GM12872 (cell line): ENCODE measurements around the gene TMED4.

Experiments used
- CTCF ChIP-seq: IDR thresholded peaks from 3 replicates; pipeline ENCODE4 v1.5.1; 2011; ENCODE audit warnings: low read depth, mild to moderate bottlenecking, low read length, moderate library complexity; ENCODE audit not compliant: insufficient read depth

TMED4 gene

GRCh38 chr7:44549457-44549856 is 32.6 kb downstream of the TMED4 start:
- TF ChIP-seq CTCF: no peak

DNA sequence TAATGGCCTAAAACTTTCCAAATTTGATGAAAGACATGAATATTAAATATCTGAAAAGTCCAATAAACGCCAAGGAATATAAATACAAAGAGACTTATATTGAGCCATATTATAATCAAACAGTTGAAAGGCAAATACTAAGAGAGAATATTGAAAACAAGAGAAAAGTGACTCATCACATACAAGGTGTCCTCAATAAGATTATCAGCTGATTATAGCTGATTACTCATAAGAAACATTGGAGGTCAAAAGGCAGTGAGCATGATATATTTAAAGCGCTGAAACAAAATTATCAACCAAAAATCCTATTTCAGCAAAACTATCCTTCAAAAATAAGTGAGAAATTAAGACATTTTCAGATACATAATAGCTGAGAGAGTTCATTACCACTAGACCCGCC is 33.1 kb downstream of the TMED4 start:
- TF ChIP-seq CTCF: no peak

GRCh38 chr7:44547536-44548231 is 34.3 kb downstream of the TMED4 start:
- TF ChIP-seq CTCF: no peak

GRCh38 chr7:44541876-44542610 is 40.0 kb downstream of the TMED4 start:
- TF ChIP-seq CTCF: no peak

DNA sequence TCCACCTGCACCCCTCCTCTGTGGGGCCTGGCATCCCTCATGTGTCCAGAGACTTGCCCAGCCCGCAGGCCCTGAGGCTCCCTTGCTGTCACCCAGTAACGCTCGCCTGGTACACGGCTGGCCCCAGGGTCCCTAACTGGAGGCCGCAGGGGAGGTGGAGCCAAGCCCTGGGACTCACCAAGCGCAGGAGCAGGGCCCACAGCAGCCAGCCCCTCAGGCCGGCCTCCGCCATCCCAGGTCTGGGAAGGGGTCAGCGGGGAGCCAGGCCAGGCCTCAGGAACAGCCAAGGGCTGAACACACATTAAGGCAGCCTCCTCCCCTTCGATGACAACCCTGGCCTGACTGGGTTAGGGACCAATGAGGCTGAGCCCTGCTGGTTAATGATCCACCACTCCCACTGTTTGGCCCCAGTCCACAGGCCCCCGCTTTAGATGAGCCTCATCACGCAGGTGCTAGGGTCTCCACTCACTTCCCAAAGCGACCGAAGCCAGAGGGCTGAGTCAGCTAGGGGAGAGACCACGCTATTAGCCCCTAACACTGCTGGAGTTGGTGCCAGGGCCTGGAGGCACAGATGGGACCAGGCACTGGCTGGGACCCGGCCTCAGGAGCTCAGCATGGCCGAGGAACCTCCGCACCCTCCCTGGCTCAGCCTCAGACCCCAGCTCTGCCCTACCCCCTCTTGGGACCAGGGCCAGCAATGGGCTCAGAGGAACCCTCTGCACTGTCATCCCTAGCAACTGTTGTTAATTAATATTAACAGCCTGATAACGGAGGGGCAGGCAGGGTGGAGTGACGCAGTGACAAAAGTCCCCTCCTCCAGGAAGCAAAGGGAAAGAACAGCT is 40.8 kb downstream of the TMED4 start, which contains the start of gene NPC1L1:
TSS of gene NPC1L1 (minus strand) at position 303 of the 842 bp plus-strand sequence. CDS start at position 232, 71 bp downstream.
- no peak for TF ChIP-seq CTCF

GRCh38 chr7:44540592-44541027 is 41.4 kb downstream of the TMED4 start:
- no peak for TF ChIP-seq CTCF

DNA sequence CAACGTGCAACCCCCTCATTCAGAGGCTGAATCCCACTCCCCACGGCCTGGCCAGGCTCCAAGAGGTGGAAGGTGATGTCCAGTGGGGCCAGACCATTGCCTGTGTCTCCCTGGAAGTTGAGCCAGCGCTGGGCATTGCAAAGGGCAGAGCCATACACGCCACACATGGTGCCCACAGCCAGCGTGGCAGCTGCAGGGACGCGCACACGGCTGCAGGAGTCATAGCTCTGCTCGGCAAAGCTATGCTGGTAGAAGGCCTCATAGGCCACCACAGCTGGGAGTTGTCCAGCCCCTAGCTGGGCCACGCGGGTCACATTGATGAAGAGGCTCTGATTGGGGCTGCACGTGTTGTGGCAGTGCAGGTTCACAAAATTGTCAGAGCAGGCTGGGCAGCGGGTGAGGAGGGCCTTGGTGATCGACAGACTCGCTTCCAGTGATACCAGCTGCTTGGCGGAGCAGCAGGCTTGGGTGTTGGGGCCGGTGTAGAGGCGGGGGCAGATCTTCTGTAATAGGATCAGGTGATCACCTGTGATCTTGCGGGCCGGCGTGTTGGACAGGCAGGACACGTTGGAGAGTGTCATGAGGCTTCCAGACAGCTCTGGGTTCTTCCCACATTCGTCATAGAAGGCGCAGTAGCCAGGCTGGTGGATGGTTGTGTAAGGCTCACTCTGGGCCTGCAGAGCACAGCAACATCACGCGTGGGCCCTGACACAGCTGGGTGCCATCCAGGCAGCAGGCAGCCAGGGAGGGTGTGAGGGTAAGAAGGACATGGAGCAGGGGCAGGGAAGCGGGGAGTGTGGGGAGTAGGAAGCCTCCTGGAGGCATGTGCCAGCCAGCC is 42.1 kb downstream of the TMED4 start:
- no peak for TF ChIP-seq CTCF
